HG02981 (cell line): ENCODE measurements around the gene HS3ST4.
"Not testable (repeated sequence)": the region's sequence is repeated elsewhere in the genome, so short reads cannot be mapped to it uniquely, and the experiment has no call there.

Experiments used
- ATAC-seq: cut with Tn5 transposase; IDR thresholded peaks from one replicate; pipeline ENCODE4 v1.9.1; 2021; ENCODE audit warnings: mild to moderate bottlenecking, moderate library complexity; ENCODE audit not compliant: unreplicated experiment

HS3ST4 gene

DNA sequence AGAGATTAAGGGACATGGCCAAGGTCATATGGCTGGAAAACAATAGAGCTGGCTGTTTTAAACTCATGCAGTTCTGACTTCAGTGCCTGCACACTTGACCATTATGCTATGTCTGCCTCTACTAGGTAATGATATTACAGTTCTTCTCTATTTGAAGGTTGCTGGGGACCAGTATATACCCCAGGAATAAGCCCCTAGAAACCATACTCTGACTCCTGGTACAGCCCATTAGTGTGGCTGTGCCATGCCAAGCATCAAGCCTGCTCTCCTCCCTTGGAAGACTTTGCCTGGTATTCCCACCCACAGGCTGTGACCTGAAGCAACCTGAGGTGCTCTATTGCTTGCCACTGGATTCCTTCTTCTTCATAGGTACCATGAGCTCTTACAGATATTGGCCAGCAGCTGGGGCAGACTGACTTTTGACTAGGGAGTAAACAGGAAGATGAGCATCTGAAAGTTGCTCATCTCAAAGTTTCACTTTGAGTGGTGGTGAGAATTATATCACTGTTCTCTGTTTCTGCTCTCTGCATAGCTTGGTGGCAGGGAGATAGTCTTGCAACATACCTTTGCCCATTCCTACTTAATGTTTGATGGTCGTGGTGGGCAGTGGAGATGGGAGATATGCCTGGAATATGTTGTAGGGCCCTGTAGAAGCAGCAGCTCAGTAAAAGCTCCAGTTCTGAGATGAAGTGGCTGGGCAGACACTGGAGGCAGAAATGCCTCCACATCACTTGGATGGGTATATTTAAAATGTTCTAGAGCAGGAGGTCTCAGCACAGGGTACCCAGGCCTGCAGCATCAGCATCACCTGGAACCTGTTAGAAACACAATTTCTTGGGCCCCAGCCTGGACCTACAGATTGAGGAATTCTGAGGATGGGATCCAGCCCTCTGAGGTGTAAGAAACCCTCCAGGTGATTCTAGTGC is 274.7 kb downstream of the HS3ST4 start:
- ATAC-seq: peak; percentile 74

DNA sequence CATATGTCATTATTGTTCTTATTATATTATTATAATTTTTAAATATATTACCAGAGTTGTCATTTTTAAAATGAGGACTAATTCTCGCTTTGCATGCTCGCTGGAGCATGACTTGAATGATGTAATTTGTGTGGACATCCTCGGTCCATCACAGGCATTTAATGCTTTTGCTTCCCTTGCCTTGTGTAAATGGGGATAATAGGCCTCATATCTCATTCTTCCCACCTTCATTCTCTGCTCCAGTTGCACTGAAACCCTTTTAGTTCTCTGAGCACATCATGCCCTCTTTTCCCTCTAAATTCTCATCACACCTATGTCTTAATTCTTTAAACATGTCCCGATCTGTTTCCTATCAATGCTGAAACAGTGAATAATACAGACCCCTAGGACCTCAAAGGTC is 285.4 kb downstream of the HS3ST4 start:
- ATAC-seq: no peak

GRCh38 chr16:25978218-25978617 is 286.5 kb downstream of the HS3ST4 start:
- no peak for ATAC-seq

GRCh38 chr16:25988084-25988483 is 296.3 kb downstream of the HS3ST4 start:
- no peak for ATAC-seq

DNA sequence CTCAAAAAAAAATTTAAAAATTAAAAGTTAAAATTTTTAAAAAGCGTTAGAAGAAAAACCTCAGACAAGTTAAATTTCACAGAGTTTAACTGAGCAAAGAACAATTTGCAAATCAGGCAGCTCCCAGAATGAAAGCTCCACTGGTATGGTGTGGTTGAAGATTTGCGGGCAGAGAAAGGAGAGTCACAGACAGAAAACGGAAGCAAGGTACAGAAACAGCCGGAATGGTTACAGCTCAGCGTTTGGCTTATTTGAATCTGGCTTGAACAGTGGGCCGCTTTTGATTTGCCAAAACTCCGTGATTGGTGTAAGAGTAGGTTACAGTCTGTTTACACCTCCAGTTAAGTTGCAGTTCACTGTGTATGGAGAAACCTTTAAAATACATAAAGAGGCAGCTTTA is 297.1 kb downstream of the HS3ST4 start:
- ATAC-seq: no peak

GRCh38 chr16:25996052-25996451 is 304.3 kb downstream of the HS3ST4 start:
- no peak for ATAC-seq

DNA sequence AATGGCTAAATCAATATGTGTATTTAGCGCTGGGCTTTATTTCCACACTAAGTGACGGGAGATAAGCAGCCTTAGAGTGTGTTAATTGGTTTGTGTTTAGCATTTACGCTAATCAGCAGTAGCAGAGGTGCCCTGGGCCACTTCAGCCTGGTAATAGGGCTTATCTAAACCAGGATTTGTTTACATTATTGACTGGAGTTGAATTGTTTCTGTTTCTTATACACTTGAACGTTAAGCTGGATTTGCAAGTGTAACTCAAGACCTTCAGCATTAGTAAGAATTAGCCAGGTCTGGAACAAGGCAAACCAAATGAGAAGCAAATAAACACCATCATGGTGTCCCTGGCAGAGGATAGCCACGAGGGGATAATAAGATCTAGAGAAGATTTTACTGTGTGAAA is 313.6 kb downstream of the HS3ST4 start:
- ATAC-seq: no peak

DNA sequence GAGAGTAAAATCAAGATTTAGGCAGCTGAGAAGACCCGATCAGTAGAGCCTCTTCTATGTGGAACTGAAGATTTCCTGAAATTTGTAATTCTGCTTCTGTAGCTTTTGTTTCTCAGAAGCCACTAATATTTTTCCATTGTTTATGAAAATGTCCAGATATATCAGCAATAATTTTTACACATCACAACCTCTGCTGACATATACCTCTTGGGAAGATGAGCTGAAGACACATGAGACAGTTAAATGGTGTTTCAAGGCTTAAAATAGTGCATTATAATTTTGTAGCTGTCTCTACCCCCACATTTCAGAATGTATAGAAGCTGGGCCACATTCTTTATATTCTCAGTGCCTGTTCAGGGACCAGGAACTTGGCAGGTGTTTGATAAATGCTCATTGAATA is 320.6 kb downstream of the HS3ST4 start:
- ATAC-seq: no peak

GRCh38 chr16:26015776-26016175 is 324.0 kb downstream of the HS3ST4 start:
- no peak for ATAC-seq

DNA sequence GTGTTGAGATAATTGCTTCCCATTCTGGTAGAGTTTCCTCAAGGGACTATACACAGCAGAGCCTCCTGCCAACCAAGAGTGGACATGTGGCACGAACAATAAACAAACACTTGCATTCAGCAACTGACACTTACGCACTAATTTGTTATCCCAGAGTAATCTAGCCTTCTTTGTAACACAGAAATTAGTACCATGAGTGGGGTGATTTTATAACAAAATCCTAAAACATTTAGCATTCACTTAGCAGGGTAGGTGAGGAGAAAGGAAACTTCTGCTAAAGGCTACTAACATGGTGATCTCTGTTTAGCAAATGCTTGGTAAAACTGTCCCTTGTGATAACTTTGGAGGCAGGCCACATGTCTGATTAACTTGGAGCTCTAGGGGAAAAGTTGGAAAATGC is 325.2 kb downstream of the HS3ST4 start:
- ATAC-seq: no peak

GRCh38 chr16:26019381-26020242 is 327.9 kb downstream of the HS3ST4 start:
- ATAC-seq: no peak

- no peak for ATAC-seq
Measured at GRCh38 chr16:26026709-26027450, 335.1 kb downstream of the HS3ST4 start.

DNA sequence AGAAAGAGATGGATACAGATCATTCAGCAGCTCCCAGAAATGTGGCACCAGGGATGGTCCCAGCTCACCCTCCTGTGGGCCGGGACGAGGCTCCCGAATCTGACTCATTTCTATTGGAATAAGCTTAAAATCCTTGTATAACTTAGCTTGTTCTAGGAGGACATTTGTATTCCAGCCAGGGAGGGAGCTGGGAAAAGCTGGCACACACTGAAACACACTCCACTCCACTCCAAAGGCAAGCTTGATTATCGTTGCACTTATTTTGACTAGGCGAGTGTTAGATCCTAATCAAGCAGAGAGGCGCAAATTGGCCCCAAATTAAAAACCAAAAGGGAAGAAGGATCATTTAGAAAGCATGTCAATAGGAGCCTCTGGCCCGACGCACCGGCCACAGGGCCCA is 339.5 kb downstream of the HS3ST4 start:
- no peak for ATAC-seq

DNA sequence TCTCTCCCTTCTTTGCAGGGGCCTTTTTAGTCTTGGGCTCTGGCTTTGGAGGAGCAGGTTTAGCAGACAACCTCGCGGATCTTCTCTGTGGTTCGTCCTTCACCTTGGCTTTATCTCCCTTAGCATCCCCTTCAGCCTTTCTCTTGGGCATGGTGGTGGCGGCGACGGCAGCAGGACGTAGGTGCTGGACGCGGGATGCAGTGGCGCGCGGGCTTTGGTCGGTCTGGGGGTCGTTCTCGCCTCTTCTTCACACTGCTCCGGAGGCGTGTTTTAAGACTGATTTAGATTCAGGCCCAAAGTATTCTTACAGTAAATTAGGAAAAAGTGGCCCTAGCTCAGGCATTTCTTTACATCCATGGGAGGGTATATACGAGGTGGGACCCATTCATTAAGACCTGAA is 340.9 kb downstream of the HS3ST4 start:
- ATAC-seq: not testable (repeated sequence)

GRCh38 chr16:26041952-26042668 is 350.4 kb downstream of the HS3ST4 start:
- no peak for ATAC-seq

DNA sequence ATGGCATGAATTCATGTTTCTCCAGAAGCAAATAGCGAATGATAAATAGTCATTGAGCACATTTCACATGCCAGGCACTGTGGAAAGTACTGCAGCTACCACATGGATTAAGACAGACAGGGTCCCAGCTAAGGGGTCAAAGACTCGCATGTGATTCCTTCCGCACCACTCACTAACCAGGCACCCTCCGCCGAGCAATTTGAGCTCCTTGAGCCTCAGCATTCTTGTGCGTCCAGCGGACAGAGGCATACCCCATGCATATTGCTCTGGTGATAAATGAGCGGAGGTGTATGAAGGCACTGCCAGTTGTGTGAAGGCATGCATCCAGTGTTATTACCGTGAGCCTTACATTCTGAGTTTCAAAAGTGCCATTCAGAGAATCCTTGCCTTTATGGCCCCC is 358.7 kb downstream of the HS3ST4 start:
- no peak for ATAC-seq

- no peak for ATAC-seq
Measured at GRCh38 chr16:26051063-26051462, 359.3 kb downstream of the HS3ST4 start.

DNA sequence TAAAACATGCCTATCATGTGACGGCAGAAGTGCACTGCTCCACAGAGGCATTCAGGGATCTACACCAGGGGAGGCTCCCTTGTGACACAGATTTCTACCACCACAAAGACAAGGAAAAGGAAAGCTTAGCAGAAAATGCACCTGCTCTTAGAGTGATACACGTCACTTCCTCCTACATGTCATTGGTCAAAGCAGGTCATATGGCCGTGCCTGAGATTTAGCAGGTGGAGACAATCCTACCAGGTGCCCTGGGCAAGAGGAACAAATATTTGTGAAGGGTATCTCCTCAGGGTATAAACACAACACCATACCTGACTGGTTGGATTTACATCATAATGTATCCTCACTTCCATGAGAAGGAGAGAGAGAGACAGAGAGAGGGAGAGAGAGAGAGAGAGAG is 362.1 kb downstream of the HS3ST4 start:
- no peak for ATAC-seq

DNA sequence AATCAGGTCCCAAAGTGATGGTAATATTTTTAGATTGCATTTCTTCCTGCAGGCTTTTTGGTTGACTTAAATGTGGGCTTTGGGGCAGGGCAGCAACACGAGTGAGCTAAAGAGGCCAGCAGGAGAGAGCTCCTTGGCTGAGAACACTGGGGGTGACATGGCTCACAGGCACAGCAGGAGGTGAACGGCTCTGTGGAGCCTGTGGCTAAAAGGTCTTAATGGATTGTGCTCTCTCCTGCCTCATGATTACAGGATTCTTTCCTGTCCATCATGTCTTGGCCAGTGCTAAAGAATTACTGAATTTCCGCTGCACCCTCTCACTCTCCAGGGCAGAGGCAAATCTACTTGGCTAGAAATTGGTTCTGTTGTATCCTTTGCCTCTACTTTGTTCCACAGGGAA is 366.6 kb downstream of the HS3ST4 start:
- no peak for ATAC-seq

GRCh38 chr16:26070302-26071100 is 378.7 kb downstream of the HS3ST4 start:
- ATAC-seq: no peak
